Endothelial cell (in vitro differentiated cells): Measurements from ENCODE around the gene DISP3. TPM values are rescaled to one million over a fixed set of nuclear protein-coding genes. Genes with fewer than 3 reads are reported as not detected.

ENCODE experiments used
- DNase-seq: peaks from one replicate; pipeline ENCODE4 v3.0.0; 2021; ENCODE audit warnings: low spot score
- H3K27ac Mint-ChIP-seq: one replicate; pipeline ENCODE4 v1.8.0; 2021; ENCODE audit warnings: mixed read lengths, inconsistent platforms; ENCODE audit not compliant: unreplicated experiment
- H3K27me3 Mint-ChIP-seq: one replicate; pipeline ENCODE4 v1.8.0; 2021; ENCODE audit warnings: mild to moderate bottlenecking, moderate library complexity, mixed read lengths, inconsistent platforms; ENCODE audit not compliant: unreplicated experiment
- H3K36me3 Mint-ChIP-seq: one replicate; pipeline ENCODE4 v1.8.0; 2021; ENCODE audit warnings: mild to moderate bottlenecking, low read depth, mixed read lengths, inconsistent platforms; ENCODE audit not compliant: unreplicated experiment
- H3K4me1 Mint-ChIP-seq: one replicate; pipeline ENCODE4 v1.8.0; 2021; ENCODE audit warnings: mild to moderate bottlenecking, mixed read lengths, inconsistent platforms; ENCODE audit not compliant: unreplicated experiment
- H3K4me3 Mint-ChIP-seq: one replicate; pipeline ENCODE4 v1.8.0; 2021; ENCODE audit warnings: mild to moderate bottlenecking, mixed read lengths, inconsistent platforms; ENCODE audit not compliant: unreplicated experiment
- H3K9me3 Mint-ChIP-seq: one replicate; pipeline ENCODE4 v1.8.0; 2021; ENCODE audit warnings: mixed read lengths, inconsistent platforms; ENCODE audit not compliant: unreplicated experiment
- total RNA-seq: library from RNA; stranded (reverse); fragmentation: NEBNext Ultra II Directional; extraction: Animal tissue kit (Norgen Biotek cat#: 25700); gene quantifications from one replicate; pipeline ENCODE4 v1.2.1, GENCODE V29; 2021; ENCODE audit not compliant: unreplicated experiment
- TF ChIP-seq, protein P1 (sequence below): fragments of 200-600 bp; sonication (generic); IDR thresholded peaks from one replicate; pipeline ENCODE4 v1.5.0; 2021; ENCODE audit warnings: antibody characterized with exemption; ENCODE audit not compliant: unreplicated experiment

The DISP3 gene
- total RNA-seq, 1 donor from 2014 or later = 1.6 TPM

DNA sequence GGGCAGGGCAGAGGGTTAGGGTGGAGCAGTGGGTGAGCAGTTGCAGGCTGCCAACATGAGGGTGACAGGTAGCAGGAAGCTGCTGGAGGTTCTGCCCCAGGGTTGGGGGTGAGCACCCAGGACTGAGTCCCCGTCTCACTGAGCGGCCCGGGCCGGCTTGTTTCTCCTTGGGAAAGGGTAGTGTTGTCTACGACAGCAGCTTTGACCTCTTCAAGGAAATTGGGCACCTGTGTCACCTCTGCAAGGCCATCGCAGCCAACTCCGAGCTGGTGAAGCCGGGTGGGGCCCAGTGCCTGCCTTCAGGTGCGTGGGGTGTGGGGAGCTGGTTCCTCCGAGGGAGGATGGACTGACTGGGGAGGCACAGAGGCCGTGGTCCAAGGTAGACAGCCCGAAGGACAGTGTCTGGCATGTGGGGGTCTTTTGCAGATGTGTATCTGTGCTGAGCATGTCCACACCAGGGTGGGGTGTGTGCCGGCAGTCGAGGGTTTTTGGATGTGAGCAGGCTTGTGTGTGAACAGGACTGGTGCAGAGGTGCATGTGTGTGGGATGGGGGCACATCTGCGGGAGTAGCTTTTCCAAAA lies 51.9 kb downstream of the DISP3 start:
- TF ChIP-seq, protein P1, sequence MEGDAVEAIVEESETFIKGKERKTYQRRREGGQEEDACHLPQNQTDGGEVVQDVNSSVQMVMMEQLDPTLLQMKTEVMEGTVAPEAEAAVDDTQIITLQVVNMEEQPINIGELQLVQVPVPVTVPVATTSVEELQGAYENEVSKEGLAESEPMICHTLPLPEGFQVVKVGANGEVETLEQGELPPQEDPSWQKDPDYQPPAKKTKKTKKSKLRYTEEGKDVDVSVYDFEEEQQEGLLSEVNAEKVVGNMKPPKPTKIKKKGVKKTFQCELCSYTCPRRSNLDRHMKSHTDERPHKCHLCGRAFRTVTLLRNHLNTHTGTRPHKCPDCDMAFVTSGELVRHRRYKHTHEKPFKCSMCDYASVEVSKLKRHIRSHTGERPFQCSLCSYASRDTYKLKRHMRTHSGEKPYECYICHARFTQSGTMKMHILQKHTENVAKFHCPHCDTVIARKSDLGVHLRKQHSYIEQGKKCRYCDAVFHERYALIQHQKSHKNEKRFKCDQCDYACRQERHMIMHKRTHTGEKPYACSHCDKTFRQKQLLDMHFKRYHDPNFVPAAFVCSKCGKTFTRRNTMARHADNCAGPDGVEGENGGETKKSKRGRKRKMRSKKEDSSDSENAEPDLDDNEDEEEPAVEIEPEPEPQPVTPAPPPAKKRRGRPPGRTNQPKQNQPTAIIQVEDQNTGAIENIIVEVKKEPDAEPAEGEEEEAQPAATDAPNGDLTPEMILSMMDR = no peak
- H3K4me1 Mint-ChIP-seq = no peaks in the 10 kb centered on the region
- peaks cover 3% of the 10 kb centered on the region for H3K27me3 Mint-ChIP-seq
- DNase-seq = no peak
- no peak overlapping the region for H3K4me3 Mint-ChIP-seq
- H3K9me3 Mint-ChIP-seq = no peaks in the 10 kb centered on the region
- H3K36me3 Mint-ChIP-seq = no peaks in the 10 kb centered on the region
- no peak overlapping the region for H3K27ac Mint-ChIP-seq

- DNase-seq = no peak
- H3K27me3 Mint-ChIP-seq = peaks cover 2% of the 10 kb centered on the region
Measured at GRCh38 chr1:11531314-11531870, 52.4 kb downstream of the DISP3 start.

DNA sequence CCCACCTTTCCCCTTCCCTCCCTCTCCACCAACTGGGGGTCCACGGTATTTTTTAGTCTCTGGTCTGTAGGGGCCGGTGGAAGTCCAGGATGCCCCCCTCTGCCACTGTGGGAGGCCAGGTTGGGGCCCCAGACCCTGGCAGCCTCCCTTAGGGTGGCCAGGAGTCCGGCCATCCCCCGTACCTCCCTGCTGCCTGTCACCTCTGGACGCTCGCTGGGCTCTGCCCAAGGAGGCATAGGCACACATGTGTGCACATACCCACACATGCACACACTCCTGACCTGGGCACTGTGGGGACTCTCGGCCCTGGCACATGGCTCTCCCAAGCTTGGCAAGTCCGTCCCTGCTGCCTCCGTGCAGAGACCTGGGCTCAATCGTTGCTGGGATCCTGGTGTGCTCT lies 53.0 kb downstream of the DISP3 start:
- Mint-ChIP-seq H3K9me3 (no peaks in the 10 kb centered on the region), H3K27ac (no peak overlapping the region), H3K4me1 (no peaks in the 10 kb centered on the region), H3K27me3 (no peaks in the 10 kb centered on the region), H3K4me3 (no peak overlapping the region), H3K36me3 (no peaks in the 10 kb centered on the region)
- TF ChIP-seq, protein P1 = no peak
- no peak for DNase-seq

More at GRCh38 chr1:11531314-11531870, 52.4 kb downstream of the DISP3 start:
- H3K27ac Mint-ChIP-seq = no peak overlapping the region
- TF ChIP-seq, protein P1 = no peak
- H3K36me3 Mint-ChIP-seq = no peaks in the 10 kb centered on the region
- H3K4me3 Mint-ChIP-seq = no peak overlapping the region
- H3K4me1 Mint-ChIP-seq = no peaks in the 10 kb centered on the region
- H3K9me3 Mint-ChIP-seq = no peaks in the 10 kb centered on the region

DNA sequence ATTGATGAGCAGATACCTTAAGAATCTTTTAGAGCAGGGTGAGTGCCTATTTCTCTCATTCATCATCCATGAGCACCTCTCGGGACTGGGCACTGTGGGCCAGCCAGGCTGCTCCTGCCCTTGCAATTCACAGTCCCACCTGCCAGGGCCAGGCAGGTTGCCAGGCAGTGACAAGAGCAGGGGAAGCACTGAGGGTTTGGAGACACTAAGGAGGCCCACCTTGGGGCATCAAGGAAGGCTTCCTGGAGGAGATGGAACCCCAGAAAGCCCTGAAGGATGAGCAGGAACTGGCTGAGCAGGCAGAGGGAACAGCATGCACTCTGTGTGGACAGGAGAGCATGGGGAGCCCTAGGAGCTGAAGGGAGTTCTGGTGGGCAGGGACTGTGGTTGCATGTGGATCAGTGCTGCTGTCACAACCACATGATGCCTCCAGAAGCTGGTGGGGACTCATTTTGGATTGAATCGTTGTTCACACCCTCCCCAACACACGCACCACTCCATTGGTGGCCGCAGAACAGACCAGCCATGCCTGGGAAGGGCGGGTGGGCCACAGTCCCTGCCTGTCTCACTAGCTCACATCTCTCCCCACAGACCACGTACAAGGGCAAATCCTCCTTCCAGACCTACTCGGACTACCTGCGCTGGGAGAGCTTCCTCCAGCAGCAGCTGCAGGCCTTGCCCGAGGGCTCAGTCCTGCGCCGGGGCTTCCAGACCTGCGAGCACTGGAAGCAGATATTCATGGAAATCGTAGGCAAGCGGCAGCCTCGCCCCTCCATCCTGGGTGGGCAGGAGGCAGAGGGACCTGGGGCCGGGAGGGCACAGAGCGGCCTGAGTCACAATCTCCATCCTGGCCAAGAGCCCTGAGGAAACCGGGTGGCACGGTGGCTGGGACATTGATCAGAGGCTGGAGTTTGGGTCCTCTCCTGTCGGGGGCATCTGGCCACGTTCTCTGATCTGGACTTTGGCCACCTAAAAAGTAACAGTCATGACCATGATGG lies 55.1 kb downstream of the DISP3 start:
- Mint-ChIP-seq H3K36me3 (no peaks in the 10 kb centered on the region), H3K4me3 (no peak overlapping the region), H3K27me3 (no peaks in the 10 kb centered on the region), H3K9me3 (no peaks in the 10 kb centered on the region), H3K4me1 (no peaks in the 10 kb centered on the region), H3K27ac (peak overlapping the region; percentile 52)
- TF ChIP-seq, protein P1 = no peak
- DNase-seq = no peak
